Measurements from ENCODE around the gene AGPAT4.

The AGPAT4 gene

GRCh38 chr6:161254126-161254463 is 19.8 kb downstream of the AGPAT4 start:
- DNase-seq: no peak

- DNase-seq: no peak
Observed at GRCh38 chr6:161251345-161251744, 22.5 kb downstream of the AGPAT4 start.

GRCh38 chr6:161249327-161249726 is 24.5 kb downstream of the AGPAT4 start:
- no peak for DNase-seq

GRCh38 chr6:161246725-161247124 is 27.1 kb downstream of the AGPAT4 start:
- DNase-seq: no peak

- no peak for DNase-seq
Observed at GRCh38 chr6:161245363-161245762, 28.5 kb downstream of the AGPAT4 start.

GRCh38 chr6:161244725-161245124 is 29.1 kb downstream of the AGPAT4 start:
- no peak for DNase-seq

- peak; percentile 25 for DNase-seq
Observed at GRCh38 chr6:161242779-161243693, 30.8 kb downstream of the AGPAT4 start.

- DNase-seq: no peak
Observed at GRCh38 chr6:161242113-161242512, 31.7 kb downstream of the AGPAT4 start.

GRCh38 chr6:161239001-161239400 is 34.9 kb downstream of the AGPAT4 start:
- DNase-seq: no peak

GRCh38 chr6:161238500-161238899 is 35.4 kb downstream of the AGPAT4 start:
- no peak for DNase-seq

GRCh38 chr6:161238081-161238480 is 35.8 kb downstream of the AGPAT4 start:
- DNase-seq: no peak

GRCh38 chr6:161237176-161237575 is 36.7 kb downstream of the AGPAT4 start:
- no peak for DNase-seq

GRCh38 chr6:161235776-161236633 is 37.9 kb downstream of the AGPAT4 start:
- no peak for DNase-seq

GRCh38 chr6:161233986-161234661 is 39.7 kb downstream of the AGPAT4 start:
- no peak for DNase-seq

GRCh38 chr6:161232467-161232866 is 41.4 kb downstream of the AGPAT4 start:
- DNase-seq: no peak

- DNase-seq: no peak
Observed at GRCh38 chr6:161232010-161232409, 41.9 kb downstream of the AGPAT4 start.

- no peak for DNase-seq
Observed at GRCh38 chr6:161230339-161230738, 43.5 kb downstream of the AGPAT4 start.

- DNase-seq: no peak
Observed at GRCh38 chr6:161228921-161229591, 44.8 kb downstream of the AGPAT4 start.

- DNase-seq: no peak
Observed at GRCh38 chr6:161228096-161228495, 45.8 kb downstream of the AGPAT4 start.

GRCh38 chr6:161227004-161227960 is 46.6 kb downstream of the AGPAT4 start:
- no peak for DNase-seq
